Measurements from ENCODE around the gene SMIM21.

DNA sequence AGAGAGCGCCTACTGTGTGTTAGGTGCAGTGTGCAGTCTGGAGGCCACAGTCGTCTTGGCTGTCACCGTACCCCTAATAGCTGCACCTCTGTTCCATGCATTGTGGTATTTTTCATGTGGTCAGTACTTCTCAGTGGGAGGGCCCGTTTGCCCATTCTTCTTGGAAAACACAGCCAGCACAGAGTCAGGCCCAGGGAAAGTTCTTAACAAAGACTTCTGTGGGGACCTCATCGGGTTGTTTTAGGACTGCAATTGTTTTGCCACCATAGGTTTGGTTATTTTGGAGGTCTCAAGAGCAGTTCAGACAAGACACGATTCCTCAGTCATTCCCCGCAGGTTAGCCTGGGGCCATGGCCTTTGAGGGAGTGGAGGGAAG is 62.3 kb downstream of the SMIM21 start:
- TF ChIP-seq, protein P1, sequence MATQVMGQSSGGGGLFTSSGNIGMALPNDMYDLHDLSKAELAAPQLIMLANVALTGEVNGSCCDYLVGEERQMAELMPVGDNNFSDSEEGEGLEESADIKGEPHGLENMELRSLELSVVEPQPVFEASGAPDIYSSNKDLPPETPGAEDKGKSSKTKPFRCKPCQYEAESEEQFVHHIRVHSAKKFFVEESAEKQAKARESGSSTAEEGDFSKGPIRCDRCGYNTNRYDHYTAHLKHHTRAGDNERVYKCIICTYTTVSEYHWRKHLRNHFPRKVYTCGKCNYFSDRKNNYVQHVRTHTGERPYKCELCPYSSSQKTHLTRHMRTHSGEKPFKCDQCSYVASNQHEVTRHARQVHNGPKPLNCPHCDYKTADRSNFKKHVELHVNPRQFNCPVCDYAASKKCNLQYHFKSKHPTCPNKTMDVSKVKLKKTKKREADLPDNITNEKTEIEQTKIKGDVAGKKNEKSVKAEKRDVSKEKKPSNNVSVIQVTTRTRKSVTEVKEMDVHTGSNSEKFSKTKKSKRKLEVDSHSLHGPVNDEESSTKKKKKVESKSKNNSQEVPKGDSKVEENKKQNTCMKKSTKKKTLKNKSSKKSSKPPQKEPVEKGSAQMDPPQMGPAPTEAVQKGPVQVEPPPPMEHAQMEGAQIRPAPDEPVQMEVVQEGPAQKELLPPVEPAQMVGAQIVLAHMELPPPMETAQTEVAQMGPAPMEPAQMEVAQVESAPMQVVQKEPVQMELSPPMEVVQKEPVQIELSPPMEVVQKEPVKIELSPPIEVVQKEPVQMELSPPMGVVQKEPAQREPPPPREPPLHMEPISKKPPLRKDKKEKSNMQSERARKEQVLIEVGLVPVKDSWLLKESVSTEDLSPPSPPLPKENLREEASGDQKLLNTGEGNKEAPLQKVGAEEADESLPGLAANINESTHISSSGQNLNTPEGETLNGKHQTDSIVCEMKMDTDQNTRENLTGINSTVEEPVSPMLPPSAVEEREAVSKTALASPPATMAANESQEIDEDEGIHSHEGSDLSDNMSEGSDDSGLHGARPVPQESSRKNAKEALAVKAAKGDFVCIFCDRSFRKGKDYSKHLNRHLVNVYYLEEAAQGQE (tag by site-specific recombination; IDR thresholded peaks at IDR 0.05): no peak
- no peak for TF ChIP-seq KLF7 (tag by site-specific recombination; IDR thresholded peaks at IDR 0.05; ENCODE audit: borderline replicate concordance)
- TF ChIP-seq, protein P2, sequence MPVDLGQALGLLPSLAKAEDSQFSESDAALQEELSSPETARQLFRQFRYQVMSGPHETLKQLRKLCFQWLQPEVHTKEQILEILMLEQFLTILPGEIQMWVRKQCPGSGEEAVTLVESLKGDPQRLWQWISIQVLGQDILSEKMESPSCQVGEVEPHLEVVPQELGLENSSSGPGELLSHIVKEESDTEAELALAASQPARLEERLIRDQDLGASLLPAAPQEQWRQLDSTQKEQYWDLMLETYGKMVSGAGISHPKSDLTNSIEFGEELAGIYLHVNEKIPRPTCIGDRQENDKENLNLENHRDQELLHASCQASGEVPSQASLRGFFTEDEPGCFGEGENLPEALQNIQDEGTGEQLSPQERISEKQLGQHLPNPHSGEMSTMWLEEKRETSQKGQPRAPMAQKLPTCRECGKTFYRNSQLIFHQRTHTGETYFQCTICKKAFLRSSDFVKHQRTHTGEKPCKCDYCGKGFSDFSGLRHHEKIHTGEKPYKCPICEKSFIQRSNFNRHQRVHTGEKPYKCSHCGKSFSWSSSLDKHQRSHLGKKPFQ (tag by site-specific recombination; IDR thresholded peaks at IDR 0.05): no peak
- TF ChIP-seq KLF10 (tag by site-specific recombination; IDR thresholded peaks at IDR 0.05): no peak
- TF ChIP-seq, protein P3, sequence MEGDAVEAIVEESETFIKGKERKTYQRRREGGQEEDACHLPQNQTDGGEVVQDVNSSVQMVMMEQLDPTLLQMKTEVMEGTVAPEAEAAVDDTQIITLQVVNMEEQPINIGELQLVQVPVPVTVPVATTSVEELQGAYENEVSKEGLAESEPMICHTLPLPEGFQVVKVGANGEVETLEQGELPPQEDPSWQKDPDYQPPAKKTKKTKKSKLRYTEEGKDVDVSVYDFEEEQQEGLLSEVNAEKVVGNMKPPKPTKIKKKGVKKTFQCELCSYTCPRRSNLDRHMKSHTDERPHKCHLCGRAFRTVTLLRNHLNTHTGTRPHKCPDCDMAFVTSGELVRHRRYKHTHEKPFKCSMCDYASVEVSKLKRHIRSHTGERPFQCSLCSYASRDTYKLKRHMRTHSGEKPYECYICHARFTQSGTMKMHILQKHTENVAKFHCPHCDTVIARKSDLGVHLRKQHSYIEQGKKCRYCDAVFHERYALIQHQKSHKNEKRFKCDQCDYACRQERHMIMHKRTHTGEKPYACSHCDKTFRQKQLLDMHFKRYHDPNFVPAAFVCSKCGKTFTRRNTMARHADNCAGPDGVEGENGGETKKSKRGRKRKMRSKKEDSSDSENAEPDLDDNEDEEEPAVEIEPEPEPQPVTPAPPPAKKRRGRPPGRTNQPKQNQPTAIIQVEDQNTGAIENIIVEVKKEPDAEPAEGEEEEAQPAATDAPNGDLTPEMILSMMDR (tag by site-specific recombination; IDR thresholded peaks at IDR 0.05): no peak
- no peak for TF ChIP-seq YY1 (tag by site-specific recombination; IDR thresholded peaks at IDR 0.05)
- TF ChIP-seq ZFP3 (tag by site-specific recombination; IDR thresholded peaks at IDR 0.05; ENCODE audit: low read depth): no peak
